Medulla oblongata (tissue), 1 donor: Measurements from ENCODE around the gene PADI1.
"Not testable (repeated sequence)": the region's sequence is repeated elsewhere in the genome, so short reads cannot be mapped to it uniquely, and the experiment has no call there.

Source experiments
- DNase-seq: peaks from one replicate; pipeline ENCODE4 v3.0.0-alpha.2; 2015; ENCODE audit errors: extremely low spot score

The PADI1 gene

DNA sequence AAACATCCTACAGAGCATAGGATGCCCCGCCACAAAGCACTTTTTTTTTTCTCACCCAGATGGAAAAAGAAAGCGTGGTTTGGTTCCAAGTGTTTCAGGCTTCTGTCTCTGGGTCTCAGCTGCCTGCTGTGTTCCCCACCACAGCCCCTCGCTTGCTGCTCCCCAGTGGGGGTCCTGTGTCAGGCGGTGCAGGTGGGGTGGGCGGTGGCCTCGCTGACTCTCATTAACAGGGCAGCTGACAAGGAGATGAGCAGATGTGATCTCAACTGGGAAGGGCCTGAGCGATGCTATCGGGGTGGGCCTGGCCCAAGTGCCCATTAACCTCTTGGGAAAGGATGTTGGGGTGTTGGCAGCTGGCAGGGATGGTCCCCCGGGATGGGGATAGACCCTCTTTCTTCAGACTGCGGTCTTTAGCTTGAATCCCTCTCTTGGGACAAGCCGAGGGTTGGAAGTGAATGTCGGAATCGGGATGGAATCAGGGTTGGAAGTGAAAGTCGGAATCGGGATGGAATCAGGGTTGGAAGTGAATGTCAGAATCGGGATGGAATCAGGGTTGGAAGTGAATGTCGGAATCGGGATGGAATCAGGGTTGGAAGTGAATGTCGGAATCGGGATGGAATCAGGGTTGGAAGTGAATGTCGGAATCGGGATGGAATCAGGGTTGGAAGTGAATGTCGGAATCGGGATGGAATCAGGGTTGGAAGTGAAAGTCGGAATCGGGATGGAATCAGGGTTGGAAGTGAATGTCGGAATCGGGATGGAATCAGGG, 36.3 kb downstream of the PADI1 start:
- DNase-seq, result not testable (repeated sequence)

DNA sequence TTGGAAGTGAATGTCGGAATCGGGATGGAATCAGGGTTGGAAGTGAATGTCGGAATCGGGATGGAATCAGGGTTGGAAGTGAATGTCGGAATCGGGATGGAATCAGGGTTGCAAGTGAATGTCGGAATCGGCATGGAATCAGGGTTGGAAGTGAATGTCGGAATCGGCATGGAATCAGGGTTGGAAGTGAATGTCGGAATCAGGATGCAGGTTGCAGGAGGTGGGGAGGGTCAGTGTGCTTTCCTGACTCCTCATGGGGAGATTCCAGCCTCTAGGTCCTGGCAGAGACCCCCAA, 36.8 kb downstream of the PADI1 start:
- DNase-seq, result not testable (repeated sequence)

DNA sequence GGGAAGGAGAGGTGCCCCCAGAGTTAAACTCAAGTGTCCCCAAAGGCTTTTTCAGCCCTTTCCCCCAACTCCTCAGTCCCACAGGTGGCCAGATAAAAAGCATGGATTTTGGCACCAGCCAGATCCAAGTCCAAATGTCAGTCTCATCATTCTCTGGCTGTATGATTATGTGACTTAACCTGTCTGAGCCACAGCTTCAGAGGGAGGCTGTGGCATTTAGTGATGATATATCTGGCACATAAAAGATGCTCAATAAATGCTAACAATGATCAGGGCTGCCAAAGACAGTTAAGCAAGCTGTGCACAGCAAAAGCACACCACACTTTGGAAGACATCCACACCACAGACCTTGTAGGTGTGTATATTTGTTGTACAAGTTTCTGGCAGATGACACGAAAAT, 38.3 kb downstream of the PADI1 start:
- no peak for DNase-seq

DNA sequence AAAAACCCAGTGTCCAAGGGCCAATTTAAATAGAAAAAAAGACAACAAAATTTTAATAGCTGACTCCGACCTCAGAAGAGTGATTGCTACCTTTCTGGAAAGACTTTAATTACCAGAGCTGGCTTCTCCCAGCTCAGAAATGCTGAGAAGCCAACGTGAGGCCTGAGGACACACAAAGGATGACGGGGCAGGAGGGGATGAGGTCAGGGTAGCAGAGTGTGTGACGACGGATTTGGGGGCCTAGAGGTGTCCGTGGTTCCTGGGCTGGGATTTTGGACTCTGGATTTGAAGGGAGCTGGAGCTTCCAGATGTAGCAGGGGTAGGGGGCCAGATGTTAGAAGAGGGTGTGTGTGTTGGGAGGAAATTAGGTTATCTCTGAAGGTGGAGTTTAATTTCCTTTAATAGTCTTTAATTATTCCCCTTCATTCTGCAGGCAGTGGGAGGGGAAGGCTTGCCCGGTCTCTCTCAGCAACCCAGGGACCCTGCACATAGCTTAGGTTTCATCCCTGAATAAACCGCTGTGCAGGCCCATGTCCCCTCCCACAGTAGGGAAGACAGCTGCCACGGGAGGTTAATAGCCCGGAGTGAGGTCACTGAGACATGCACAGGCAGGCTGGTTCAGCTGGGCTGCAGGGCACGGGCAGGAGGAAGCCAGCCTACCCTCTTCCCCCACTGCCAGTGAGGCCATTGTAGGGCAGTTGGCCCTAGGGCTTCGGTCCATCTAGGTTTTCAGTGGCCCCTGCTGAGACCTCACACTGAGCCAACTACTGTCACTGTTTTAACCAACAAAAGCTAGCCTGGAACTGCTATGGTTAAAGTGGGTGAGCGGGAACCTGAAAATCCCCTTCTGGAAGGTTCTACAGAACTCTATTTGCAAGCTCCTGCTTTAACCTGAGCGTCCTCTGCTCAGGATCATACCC, 40.2 kb downstream of the PADI1 start:
- no peak for DNase-seq

DNA sequence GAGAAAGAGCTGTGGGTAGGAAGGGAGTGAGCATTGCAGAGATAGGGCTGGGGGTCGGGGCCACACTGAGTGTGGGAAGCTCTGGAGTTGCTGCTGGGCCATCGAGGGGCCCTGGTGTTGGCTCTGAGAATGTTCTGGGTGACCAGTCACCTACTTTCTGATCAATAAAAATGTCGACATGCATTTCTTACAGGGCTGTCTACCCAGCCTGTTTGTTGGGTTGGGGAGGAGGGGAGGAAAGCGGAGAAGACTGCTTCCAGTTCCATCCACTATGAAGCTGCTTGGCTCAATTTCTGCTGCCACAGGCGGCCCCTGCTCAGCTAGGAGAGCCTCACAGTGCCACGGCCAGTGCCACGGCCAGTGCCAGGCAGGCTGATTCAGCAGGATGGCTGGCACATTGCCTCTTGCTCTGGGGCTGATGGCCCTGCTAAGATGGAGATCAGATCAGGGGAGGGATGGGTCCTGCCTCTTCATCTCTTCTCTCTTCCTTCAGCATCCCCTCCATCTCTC, 40.9 kb downstream of the PADI1 start:
- no peak for DNase-seq

DNA sequence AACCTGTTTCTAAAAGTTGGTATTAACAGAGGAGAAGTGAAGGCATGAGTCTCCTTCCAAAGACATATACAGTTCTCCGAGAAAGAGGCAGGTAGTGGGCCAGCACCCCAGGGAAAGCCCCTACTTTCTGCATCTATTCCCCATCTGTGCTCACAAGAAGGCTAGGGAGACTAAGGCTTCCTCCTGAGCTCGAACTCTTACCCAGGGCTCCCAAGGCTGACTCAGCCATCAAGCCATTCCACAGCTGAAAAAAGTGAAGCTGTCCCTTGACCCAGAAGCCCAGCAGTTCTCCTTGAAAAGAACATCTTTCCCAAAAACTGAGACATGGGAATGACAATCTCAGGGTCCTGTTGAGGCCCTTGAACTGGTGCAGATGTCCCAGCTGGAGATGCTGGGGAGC, 42.0 kb downstream of the PADI1 start:
- DNase-seq, result no peak

DNA sequence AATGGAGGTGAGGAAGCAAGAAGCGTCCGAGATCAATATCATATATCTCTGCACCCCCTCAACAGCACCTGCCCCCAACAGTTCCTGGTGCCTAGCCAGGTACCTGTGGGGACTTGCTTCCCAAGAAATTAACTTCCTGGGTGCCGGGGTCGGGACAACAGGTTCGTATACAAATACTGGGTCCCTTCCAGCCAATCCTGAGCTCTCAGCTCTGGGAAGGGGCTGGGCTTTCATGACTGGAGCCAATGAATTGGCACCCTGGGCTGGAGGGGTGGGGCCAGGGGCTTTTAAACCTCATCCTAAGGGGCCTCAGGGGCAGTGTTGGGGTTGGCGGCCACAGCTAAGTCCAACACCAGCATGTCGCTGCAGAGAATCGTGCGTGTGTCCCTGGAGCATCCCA, 43.9 kb downstream of the PADI1 start, which contains the start of gene PADI3:
Gene PADI3, plus strand, starts transcription at position 318 of the 400 bp plus-strand sequence. Its CDS starts 40 bp downstream, at position 358.
- no peak for DNase-seq

DNA sequence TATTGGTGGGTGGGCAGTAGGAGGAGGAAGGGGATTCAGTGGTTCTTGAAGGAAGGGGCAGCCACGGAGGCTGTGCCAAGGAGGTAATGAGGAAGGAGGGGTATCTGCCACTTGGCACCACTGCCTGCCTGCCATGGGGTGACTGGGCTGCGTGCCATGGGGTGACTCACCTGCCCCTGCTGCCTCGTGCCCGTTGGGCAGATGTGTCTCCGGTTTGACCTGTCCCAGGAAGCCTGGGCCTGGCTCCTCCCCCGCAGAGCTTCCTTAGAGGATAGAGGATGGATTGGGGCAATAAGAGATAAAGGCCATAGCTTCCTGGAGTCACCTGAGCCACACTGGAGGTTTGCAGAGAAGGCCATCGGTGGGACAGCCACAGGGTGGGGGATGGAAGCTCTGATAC, 45.7 kb downstream of the PADI1 start:
- no peak for DNase-seq

DNA sequence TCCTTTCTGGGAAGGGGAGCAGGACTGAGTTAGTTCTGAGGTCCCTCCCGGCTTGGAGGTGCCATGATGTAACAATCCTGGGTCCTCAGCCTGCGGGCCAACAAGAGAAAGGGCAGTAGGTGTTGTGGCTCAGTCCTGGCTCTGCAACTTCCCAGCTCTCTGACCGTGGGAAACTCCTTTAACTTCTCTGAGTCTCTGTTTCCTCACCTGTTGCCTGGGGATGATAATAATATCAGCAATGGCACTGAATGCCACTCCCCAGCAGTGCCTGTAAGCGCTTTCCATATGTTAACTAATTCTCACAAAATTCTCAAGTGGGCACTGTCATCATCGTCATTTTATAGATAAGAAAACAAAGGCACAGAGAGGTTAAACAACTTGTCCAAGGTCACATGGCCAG, 46.3 kb downstream of the PADI1 start:
- no peak for DNase-seq

DNA sequence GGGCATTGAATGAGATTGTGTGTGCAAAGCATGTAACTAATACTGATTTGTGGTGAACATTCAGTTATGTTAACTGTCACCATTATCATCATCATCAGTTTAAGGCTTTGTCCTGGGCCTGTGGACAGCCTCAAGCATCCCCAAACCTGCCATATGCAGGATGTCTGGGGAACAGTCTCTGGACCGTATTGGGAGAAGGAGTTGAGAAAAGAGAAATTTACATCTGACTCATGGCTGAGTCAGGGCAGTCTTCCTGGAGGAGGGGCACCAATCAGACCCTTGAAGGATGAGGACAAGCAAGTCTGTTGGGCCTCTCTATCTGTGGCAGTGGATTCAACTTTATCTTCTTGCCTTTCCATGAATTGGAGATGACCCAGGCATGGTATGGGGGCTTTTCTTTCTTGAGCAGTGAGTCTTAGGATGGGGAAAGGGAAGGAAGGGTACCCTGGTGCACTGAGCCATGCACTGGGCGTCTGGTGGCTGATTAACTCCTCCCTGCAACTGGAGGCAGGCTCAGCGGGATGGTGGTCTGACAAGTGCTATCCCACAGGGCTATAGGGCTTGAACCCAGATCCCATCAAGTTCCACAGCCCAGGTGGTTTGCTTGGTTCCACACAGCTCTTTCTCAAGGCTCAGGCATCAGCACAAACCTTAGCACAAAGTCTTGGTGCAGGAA, 46.9 kb downstream of the PADI1 start:
- DNase-seq, result no peak

DNA sequence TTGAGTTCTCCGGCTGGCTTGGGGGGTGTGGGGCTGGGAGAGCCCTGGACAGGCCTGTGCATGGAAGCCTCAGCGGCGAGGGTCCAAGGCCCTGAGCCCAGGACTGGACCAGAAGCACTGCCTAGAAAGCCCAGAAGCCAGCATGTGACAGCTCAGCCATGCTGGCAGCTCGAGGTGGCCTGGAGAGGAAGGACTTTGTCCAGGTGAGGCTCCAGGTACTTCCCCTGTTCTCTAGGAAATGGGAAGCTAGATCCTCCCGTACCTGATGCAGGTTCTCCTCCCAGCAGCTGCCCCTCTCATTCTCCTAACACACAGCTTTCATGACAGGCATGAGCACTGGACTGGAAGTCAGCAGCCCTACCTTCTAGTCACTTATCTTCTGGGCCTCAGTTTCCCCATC, 50.4 kb downstream of the PADI1 start:
- no peak for DNase-seq

DNA sequence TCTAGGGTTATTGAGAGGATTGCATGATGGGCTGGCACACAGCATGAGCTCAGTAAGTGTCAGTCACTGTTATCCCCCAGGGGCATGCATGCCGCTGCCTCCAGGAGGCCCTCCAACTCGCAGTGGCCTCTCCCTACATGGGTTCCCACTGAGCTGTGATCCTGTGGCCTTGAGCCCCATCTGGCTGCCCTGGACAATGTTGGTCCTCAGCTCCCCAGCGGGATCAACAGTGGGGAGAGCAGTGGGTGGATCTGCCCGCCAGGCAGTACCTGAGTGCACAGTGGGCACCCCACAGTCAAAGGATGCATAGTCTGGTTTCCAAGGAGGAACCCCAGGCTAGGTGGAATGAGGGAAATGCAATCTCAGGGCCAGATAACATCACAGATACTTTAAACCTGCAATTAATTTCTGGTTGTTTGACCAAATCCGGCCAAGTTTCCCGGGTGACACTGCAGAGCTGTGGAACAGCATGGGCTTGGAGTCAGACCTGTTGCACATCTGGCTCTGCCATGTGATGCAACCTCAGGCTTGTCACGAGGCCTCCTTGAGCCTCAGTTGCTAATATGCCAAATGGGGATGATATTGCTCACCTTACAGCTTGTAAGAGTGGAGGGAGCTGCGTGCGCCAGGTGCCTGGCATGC, 53.3 kb downstream of the PADI1 start:
- no peak for DNase-seq

DNA sequence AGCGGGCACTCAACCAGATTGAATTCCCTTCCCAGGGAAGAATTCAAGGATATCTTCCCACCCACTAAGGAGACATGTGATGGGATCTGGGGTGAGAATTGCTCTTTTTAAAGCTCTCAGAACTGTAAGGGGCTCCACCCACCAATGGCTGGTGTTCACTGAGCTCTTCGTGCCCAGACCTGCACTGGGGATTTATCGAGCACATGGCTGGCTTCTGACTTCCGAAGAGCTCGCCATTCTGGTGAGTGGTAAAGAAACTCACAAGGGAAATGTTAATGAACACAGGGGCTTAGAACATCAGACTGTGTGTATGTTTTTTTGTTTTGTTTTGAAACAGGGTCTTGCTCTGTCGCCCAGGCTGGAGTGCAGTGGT, 53.8 kb downstream of the PADI1 start:
- no peak for DNase-seq

DNA sequence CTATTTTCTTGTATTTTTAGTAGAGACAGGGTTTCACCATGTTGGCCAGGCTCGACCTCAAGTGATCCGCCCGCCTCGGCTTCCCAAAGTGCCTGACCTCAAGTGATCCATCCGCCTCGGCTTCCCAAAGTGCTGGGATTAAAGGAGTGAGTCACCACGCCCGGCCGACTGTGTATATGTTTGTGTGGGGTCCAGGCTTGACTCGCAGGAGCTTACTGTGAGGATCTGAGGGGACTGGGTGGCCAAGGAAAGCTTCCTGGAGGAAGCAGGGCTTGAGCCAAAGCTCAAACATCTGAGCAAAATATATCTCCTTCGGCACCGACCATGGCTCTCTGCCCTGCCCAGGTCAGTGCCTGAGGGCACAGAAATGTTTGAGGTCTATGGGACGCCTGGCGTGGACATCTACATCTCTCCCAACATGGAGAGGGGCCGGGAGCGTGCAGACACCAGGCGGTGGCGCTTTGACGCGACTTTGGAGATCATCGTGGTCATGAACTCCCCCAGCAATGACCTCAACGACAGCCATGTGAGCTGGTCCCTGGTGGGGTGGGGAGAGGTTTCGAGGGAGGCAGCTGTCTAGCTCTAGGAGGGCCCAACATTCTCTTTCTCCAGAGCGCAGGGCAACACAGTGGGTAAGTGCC, 54.4 kb downstream of the PADI1 start:
- no peak for DNase-seq

DNA sequence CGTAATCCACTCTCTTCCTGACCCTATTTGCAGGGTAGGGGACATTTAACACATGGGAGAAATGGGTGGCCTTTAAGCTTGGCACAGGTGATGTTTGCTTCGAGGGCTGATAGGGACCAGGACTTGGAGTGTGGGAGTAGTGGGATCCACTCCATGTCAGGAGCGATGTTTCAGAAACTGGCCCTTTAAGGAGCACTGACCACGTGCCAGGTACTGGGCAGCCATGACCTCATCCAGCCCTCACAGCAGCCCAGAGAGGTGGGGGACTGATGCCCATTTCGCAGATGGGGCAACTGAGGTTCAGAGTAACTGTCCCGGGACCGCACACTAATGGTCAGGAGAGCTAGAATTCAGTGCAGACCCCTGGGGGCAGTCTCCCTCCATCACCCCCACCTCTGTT, 55.3 kb downstream of the PADI1 start:
- no peak for DNase-seq

DNA sequence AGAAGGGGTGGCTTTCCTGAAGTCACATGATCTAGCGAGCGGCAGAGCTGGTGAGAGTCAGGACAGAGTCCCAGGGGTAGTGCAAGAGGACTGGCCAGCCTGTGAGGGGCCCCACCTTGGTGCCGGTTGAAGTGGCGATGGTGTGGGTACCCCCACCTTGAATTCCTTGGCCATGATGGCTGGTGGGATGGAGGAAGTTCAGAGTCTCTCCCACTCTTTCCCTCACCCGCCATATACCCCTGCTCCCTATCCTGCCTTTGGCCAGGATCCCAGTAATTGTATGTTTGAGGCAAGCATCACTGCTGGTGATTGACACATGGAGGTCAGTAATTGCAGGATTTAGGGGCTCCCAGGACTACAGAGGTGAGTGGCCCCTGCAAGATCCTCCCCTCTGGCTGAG, 55.8 kb downstream of the PADI1 start:
- no peak for DNase-seq

DNA sequence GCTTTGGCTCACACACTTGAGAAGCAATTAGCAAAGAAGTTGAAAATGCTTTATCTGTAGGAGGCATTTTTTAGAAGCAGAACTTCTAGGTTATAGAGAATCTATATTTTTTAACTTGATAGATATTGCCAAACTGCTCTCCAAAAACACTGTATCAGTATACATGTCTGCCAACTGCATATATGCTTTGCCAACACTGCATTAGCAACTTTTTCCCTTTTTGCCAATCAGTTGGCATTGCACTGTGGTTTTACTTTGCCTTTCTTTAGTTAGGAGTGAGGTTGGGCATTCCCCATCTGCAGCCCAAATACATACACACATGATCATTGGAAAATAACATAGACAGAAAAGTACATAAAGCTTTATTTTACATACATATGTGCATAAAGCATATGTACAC, 59.0 kb downstream of the PADI1 start:
- DNase-seq, result no peak

DNA sequence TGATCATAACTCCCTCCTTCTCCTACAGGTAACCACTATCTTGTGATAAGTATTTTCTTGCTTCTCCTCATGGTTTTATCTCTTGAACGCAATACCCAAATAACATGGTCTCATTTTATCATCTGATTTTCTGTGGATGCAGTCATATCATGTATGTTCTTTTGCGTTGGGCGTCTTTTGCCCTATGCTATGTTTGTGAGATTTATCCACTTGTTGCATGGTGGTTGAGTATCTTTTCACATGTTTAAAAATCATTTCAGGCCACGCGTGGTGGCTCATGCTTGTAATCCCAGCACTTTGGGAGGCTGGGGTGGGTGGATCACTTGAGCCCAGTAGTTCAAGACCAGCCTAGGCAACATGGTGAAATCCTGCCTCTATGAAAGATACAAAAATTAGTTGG, 59.5 kb downstream of the PADI1 start:
- DNase-seq, result no peak

DNA sequence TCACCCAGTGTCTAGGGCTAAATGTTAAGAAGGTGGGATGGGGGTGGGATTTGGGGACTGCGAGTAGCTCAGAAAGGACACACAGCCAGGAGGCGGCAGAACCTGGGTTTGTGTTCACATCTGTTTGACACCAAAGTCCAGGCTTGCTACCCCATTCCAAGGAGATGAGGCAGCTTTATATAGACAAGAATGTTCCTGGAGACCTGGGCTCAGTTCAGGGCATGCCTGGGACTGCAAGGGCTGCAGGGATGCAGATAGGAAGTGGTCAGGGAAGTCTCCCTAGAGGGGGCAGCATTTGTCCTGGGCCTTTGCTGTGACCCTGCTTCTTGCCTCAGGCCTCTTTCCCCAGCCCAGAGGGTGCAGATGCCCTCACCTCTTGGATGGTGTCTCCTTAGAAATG, 60.2 kb downstream of the PADI1 start:
- DNase-seq, result no peak

DNA sequence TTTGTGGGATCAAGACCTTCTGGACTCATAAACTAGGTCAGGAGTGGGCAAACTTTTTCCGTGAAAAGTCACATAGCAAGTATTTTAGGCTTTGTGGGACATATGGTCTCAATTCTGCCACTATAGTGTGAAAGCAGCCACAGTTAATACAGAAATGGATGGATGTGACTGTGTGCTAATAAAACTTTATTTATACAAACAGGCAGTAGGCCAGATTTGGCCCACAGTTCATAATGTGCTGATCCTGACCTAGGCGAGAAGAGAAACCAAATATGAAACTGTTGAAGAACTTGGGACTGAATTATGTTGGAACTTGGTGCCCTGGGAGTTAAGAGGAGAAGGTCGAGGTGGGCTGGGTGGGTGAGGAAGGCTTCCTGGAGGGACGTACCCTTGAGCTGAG, 61.0 kb downstream of the PADI1 start:
- no peak for DNase-seq
